ENCODE data around the gene MTOR. TPM values are rescaled to one million over a fixed set of nuclear protein-coding genes. Genes with fewer than 3 reads are reported as not detected.

The MTOR gene
- total and polyA plus RNA-seq, 2 donors (not counting 3 experiments of a cell fraction or from before 2014, with no cell fraction given), result 33.5 to 50.4 TPM

DNA sequence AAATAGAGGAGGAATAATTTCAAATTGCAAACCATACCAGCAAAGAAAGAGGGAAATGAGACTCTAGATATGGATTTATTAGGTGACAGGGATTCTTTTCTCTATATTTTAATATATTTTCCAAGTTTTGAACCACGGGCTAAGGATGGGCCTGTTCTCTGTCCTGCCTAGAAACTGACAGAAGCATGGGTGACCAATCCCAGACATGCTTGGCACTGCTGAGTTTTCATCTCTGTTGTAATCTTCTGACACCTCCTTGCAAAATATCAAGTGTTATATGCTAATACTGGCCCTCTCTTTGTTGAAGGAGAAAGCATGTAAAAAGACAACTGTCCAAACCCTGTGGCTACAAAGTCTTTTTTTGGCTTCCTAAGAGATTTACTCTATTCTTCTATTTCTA, 74.0 kb downstream of the MTOR start:
- no peaks in the 10 kb centered on the region for H4K20me1 ChIP-seq (replicated peaks; ENCODE audit: control insufficient read depth, extremely low read depth, insufficient read depth, low read length)
- no peaks in the 10 kb centered on the region for H3K27me3 ChIP-seq (ENCODE audit: control insufficient read depth in 2 of 2, insufficient read depth in 2 of 2, low read length in 2 of 2)
- H3K9me1 ChIP-seq (replicated peaks; ENCODE audit: control insufficient read depth, extremely low read depth, insufficient read depth, low read length), result no peaks in the 10 kb centered on the region
- FAIRE-seq (no peak), DNase-seq (ENCODE audit: low read depth, low spot score) (no peak)
- H3K9ac ChIP-seq (replicated peaks; ENCODE audit: extremely low read depth, insufficient read depth, low read length), result no peak overlapping the region
- H3K36me3 ChIP-seq (ENCODE audit: control insufficient read depth in 2 of 2, extremely low read depth in 1 of 2, insufficient read depth in 2 of 2, low read length in 2 of 2), result peaks cover 20 to 21% of the 10 kb centered on the region in 2 experiments
- H2AFZ ChIP-seq (ENCODE audit: low read depth, low read length), result no peak overlapping the region
- H3K4me3 ChIP-seq (replicated peaks in 1 of 3; ENCODE audit: insufficient read depth in 1 of 3, low read depth in 1 of 3, low read length in 3 of 3), result no peak overlapping the region
- dilution Hi-C loops (cut with MboI; ENCODE audit: extremely low pct_ligation_motif_present, low sequenced_read_pairs), result no loop called here
- no peaks in the 10 kb centered on the region for H3K4me1 ChIP-seq (ENCODE audit: control insufficient read depth, extremely low read depth, insufficient read depth, low read length)
- TF ChIP-seq FOS (IDR thresholded peaks at IDR 0.05; ENCODE audit: borderline replicate concordance, insufficient read depth, low read length) (no peak), POLR2AphosphoS5 (IDR thresholded peaks at IDR 0.05; ENCODE audit: insufficient read depth, low read depth, low read length) (no peak), CTCF (IDR thresholded peaks at IDR 0.05; ENCODE audit: extremely low read depth in 1 of 2, insufficient read depth in 1 of 2, low read depth in 1 of 2, low read length in 2 of 2) (no peak), GATA2 (IDR thresholded peaks at IDR 0.05; ENCODE audit: insufficient read depth, insufficient read length, low read depth, low read length) (no peak), MYC (IDR thresholded peaks at IDR 0.05; ENCODE audit: low read depth, low read length) (no peak)
- TF ChIP-seq, protein P1, sequence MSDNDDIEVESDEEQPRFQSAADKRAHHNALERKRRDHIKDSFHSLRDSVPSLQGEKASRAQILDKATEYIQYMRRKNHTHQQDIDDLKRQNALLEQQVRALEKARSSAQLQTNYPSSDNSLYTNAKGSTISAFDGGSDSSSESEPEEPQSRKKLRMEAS (IDR thresholded peaks at IDR 0.05; ENCODE audit: insufficient read depth, insufficient read length), result no peak
- POLR2A ChIA-PET, result no interaction called here
- no peak overlapping the region for H3K27ac ChIP-seq (ENCODE audit: insufficient read depth, low read depth, low read length)
- CTCF ChIA-PET, result interaction anchor here (1.0 kb wide), 1 partner anchor 151 kb away, joined by 3 read pairs; no protein-coding TSS in a partner anchor
- H3K9me3 ChIP-seq (replicated peaks; ENCODE audit: control insufficient read depth, insufficient read depth, low read length), result no peaks in the 10 kb centered on the region
- no peaks in the 10 kb centered on the region for H3K79me2 ChIP-seq (ENCODE audit: control insufficient read depth, insufficient read depth, low read length)
- intact Hi-C loops (cut with micrococcal nuclease), result no loop called here
- BruUV-seq (replicated peaks), result no TSS peak
- no peak overlapping the region for H3K4me2 ChIP-seq (ENCODE audit: insufficient read depth, low read length)

Data from endothelial cell of umbilical vein (primary cell).